SH-SY5Y (cell line): ENCODE measurements around the gene RAB36.

Source experiments
- GATA2 ChIP-seq: IDR thresholded peaks from 2 replicates; pipeline ENCODE4 v1.6.1; 2011; ENCODE audit warnings: mild to moderate bottlenecking, low read depth, low read length
- GATA3 ChIP-seq: IDR thresholded peaks from 2 replicates; pipeline ENCODE4 v1.6.1; 2011; ENCODE audit warnings: low read depth, mild to moderate bottlenecking, low read length, moderate library complexity

DNA sequence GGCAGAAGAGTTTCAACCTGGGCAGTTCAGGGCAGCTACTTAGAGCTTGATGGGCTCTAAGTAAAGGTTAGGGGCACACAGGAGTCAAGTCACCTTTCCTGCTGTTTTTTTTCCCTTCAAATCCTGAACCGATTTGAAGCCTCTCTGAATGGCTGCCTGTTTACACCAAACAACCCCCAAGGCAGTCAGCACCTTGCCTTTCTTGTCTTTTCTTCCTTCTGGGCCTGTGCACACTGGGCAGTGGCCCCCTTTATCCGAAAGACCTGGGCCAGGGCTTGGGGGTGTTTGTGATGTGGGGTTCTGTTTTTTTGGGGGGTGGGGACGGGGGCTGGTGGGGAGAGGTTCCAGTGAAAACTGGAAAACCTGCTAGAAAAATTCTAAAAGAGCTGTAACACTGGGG lies 7.8 kb upstream of the RAB36 start:
- TF ChIP-seq GATA3 (no peak), GATA2 (no peak)
